H1 (cell line): ENCODE data around the gene FAM241B. TPM values are rescaled to one million over a fixed set of nuclear protein-coding genes. Genes with fewer than 3 reads are reported as not detected.
A peak's percentile ranks its signal among the peaks of the same experiment; 100 is the strongest.

Experiments
- CTCF ChIA-PET: fragments of 300-600 bp; sonication (Branson Sonifier 250); formaldehyde crosslinking; loops from one replicate; lab custom pipeline; 2021; ENCODE audit not compliant: partially characterized antibody; lab: Charles Lee
- POLR2A ChIA-PET: fragments of 300-600 bp; sonication (Branson Sonifier 250); formaldehyde crosslinking; loops from one replicate; lab custom pipeline; 2021; ENCODE audit warnings: inconsistent platforms; ENCODE audit not compliant: partially characterized antibody; lab: Charles Lee
- DNase-seq, 2 experiments: peaks; one replicate each; pipeline versions ENCODE4 v3.0.0 to v3.0.0-alpha.2; 2010 to 2022; ENCODE audit warnings: low spot score in 2 of 2, low read depth in 1 of 2, mixed read lengths in 1 of 2
- FAIRE-seq: peaks from 2 replicates; lab custom pipeline; 2011; peaks lifted over from hg19 to GRCh38; lab: Jason Lieb, UNC
- H2AFZ ChIP-seq: 2 replicates; pipeline ENCODE4 v1.8.1; 2012; ENCODE audit warnings: low read length, inconsistent platforms
- H2AK5ac ChIP-seq: 2 replicates; pipeline ENCODE4 v1.6.1; 2013; ENCODE audit warnings: low read depth, low read length
- H2BK120ac ChIP-seq: replicated peaks from 2 replicates; pipeline ENCODE3; 2013; ENCODE audit warnings: low read depth, low read length, inconsistent platforms
- H2BK12ac ChIP-seq: 2 replicates; pipeline ENCODE4 v1.6.1; 2013; ENCODE audit warnings: low read depth, low read length
- H2BK15ac ChIP-seq: 2 replicates; pipeline ENCODE4 v1.6.1; 2013; ENCODE audit warnings: low read length
- H2BK20ac ChIP-seq: 2 replicates; pipeline ENCODE4 v1.6.1; 2013; ENCODE audit warnings: low read length
- H2BK5ac ChIP-seq: 2 replicates; pipeline ENCODE4 v1.6.1; 2013; ENCODE audit warnings: low read depth, low read length
- H3K14ac ChIP-seq: 2 replicates; pipeline ENCODE4 v1.6.1; 2013; ENCODE audit warnings: inconsistent platforms; ENCODE audit not compliant: insufficient read length
- H3K18ac ChIP-seq: 2 replicates; pipeline ENCODE4 v1.6.1; 2013; ENCODE audit warnings: low read length; ENCODE audit errors: extremely low read depth
- H3K23ac ChIP-seq: 2 replicates; pipeline ENCODE4 v1.6.1; 2013; ENCODE audit warnings: inconsistent platforms; ENCODE audit not compliant: insufficient read length
- H3K23me2 ChIP-seq: 2 replicates; pipeline ENCODE4 v1.6.1; 2013; ENCODE audit warnings: low read depth, low read length
- H3K27ac ChIP-seq: 2 replicates; pipeline ENCODE4 v1.6.1; 2011; ENCODE audit warnings: low read depth, low read length, inconsistent platforms
- H3K27me3 ChIP-seq, 4 experiments: replicated peaks in 1 of 4; 1 replicate in 1 of 4; 2 replicates in 3 of 4; pipeline versions ENCODE4 v1.6.1 to v1.8.1; 2011 to 2013; ENCODE audit warnings: low read length in 3 of 4, mild to moderate bottlenecking in 3 of 4, inconsistent platforms in 2 of 4, mixed read lengths in 2 of 4, moderate library complexity in 1 of 4; ENCODE audit not compliant: control insufficient read depth in 3 of 4, insufficient read depth in 3 of 4; ENCODE audit errors: extremely low read depth in 1 of 4
- H3K36me3 ChIP-seq, 4 experiments: 2 replicates each; pipeline versions ENCODE4 v1.6.1 to v1.8.1; 2011 to 2013; ENCODE audit warnings: mild to moderate bottlenecking in 4 of 4, low read length in 3 of 4, moderate library complexity in 2 of 4, control low read depth in 1 of 4, inconsistent platforms in 1 of 4; ENCODE audit not compliant: insufficient read depth in 4 of 4, control insufficient read depth in 2 of 4
- H3K4ac ChIP-seq: replicated peaks from 2 replicates; pipeline ENCODE3; 2013; ENCODE audit warnings: low read length, low read depth, mixed read lengths, inconsistent platforms; ENCODE audit not compliant: insufficient read length
- H3K4me1 ChIP-seq, 4 experiments: replicated peaks in 1 of 4; 1 replicate in 1 of 4; 2 replicates in 3 of 4; pipeline versions ENCODE4 v1.6.1 to v1.8.1; 2011 to 2013; ENCODE audit warnings: low read length in 3 of 4, inconsistent platforms in 2 of 4, mixed read lengths in 1 of 4; ENCODE audit not compliant: insufficient read depth in 4 of 4, control insufficient read depth in 3 of 4
- H3K4me2 ChIP-seq, 2 experiments: 2 replicates each; pipeline versions ENCODE4 v1.6.1 to v1.8.1; 2011 to 2013; ENCODE audit warnings: low read depth in 2 of 2, low read length in 2 of 2, control low read depth in 1 of 2, inconsistent platforms in 1 of 2, mild to moderate bottlenecking in 1 of 2; ENCODE audit not compliant: insufficient read depth in 1 of 2
- H3K4me3 ChIP-seq, 4 experiments: fragments of 200-600, 300-600 bp in 1 of 4; sonication (generic), shearing (Covaris generic), sonication (Bioruptor Twin) in 1 of 4; 2 replicates each; pipeline versions ENCODE4 v1.5.1 to v1.8.1; 2011 to 2016; ENCODE audit warnings: low read length in 4 of 4, low read depth in 3 of 4, control low read depth in 2 of 4, inconsistent platforms in 2 of 4, mild to moderate bottlenecking in 2 of 4, mixed read lengths in 1 of 4, moderate library complexity in 1 of 4; ENCODE audit not compliant: insufficient read depth in 2 of 4; ENCODE audit errors: extremely low read depth in 1 of 4
- H3K56ac ChIP-seq: replicated peaks from 2 replicates; pipeline ENCODE3; 2013; ENCODE audit warnings: low read depth, mild to moderate bottlenecking, mixed read lengths, low read length, inconsistent platforms; ENCODE audit not compliant: insufficient read length
- H3K79me1 ChIP-seq: 2 replicates; pipeline ENCODE4 v1.6.1; 2013; ENCODE audit warnings: low read depth, low read length, control low read depth
- H3K79me2 ChIP-seq, 2 experiments: 2 replicates each; pipeline versions ENCODE4 v1.6.1 to v1.8.1; 2012 to 2013; ENCODE audit warnings: low read length in 2 of 2, mild to moderate bottlenecking in 2 of 2, inconsistent platforms in 1 of 2; ENCODE audit not compliant: insufficient read depth in 2 of 2, control insufficient read depth in 1 of 2
- H3K9ac ChIP-seq, 4 experiments: replicated peaks in 1 of 4; 1 replicate in 1 of 4; 2 replicates in 3 of 4; pipeline versions ENCODE4 v1.6.1 to v1.8.1; 2011 to 2013; ENCODE audit warnings: low read depth in 3 of 4, low read length in 3 of 4, control low read depth in 2 of 4, mild to moderate bottlenecking in 2 of 4, moderate library complexity in 2 of 4, inconsistent platforms in 1 of 4; ENCODE audit errors: extremely low read depth in 1 of 4
- H3K9me3 ChIP-seq, 2 experiments: 2 replicates each; pipeline versions ENCODE4 v1.6.1 to v1.8.1; 2012 to 2013; ENCODE audit warnings: mild to moderate bottlenecking in 2 of 2, moderate library complexity in 2 of 2, control low read depth in 1 of 2, inconsistent platforms in 1 of 2, low read depth in 1 of 2, low read length in 1 of 2, mixed read lengths in 1 of 2; ENCODE audit not compliant: insufficient read depth in 2 of 2
- H4K20me1 ChIP-seq, 2 experiments: replicated peaks in 1 of 2; 2 replicates each; pipeline versions ENCODE3 to v1.8.1; 2011 to 2013; ENCODE audit warnings: inconsistent platforms in 2 of 2, low read length in 2 of 2, mild to moderate bottlenecking in 1 of 2; ENCODE audit not compliant: insufficient read depth in 2 of 2, control insufficient read depth in 1 of 2
- H4K5ac ChIP-seq: 2 replicates; pipeline ENCODE4 v1.6.1; 2013; ENCODE audit warnings: low read length, low read depth, mixed read lengths, inconsistent platforms; ENCODE audit not compliant: insufficient read length
- H4K8ac ChIP-seq: 2 replicates; pipeline ENCODE4 v1.8.0; 2013; ENCODE audit warnings: mild to moderate bottlenecking, moderate library complexity, low read length, inconsistent platforms; ENCODE audit not compliant: insufficient read depth; ENCODE audit errors: extremely low read depth
- H4K91ac ChIP-seq: replicated peaks from 2 replicates; pipeline ENCODE3; 2013; ENCODE audit warnings: low read length, mixed read lengths, inconsistent platforms; ENCODE audit not compliant: insufficient read length
- ATF2 ChIP-seq: IDR thresholded peaks from 2 replicates; pipeline ENCODE4 v1.6.1; 2012; ENCODE audit warnings: low read length, inconsistent platforms
- ATF3 ChIP-seq: IDR thresholded peaks from 2 replicates; pipeline ENCODE4 v1.6.1; 2011; ENCODE audit warnings: low read depth, mild to moderate bottlenecking, low read length; ENCODE audit not compliant: insufficient read depth
- BCL11A ChIP-seq, 2 experiments: IDR thresholded peaks; one replicate each; pipeline ENCODE4 v1.6.1; 2011; ENCODE audit warnings: low read depth in 2 of 2, low read length in 2 of 2, mild to moderate bottlenecking in 2 of 2
- HDAC2 ChIP-seq, 2 experiments: fragments of 300-600 bp in 1 of 2; sonication (generic) in 1 of 2; IDR thresholded peaks; 2 replicates each; pipeline ENCODE4 v1.6.1; 2011 to 2012; ENCODE audit warnings: low read depth in 2 of 2, low read length in 2 of 2, mild to moderate bottlenecking in 2 of 2, moderate library complexity in 2 of 2, borderline replicate concordance in 1 of 2, inconsistent platforms in 1 of 2
- KDM5A ChIP-seq: fragments of 200-600 bp; IDR thresholded peaks from 2 replicates; pipeline ENCODE4 v1.7.1; 2012; ENCODE audit warnings: mild to moderate bottlenecking, low read length, inconsistent platforms, mixed read lengths
- POU5F1 ChIP-seq: IDR thresholded peaks from 2 replicates; pipeline ENCODE4 v1.6.1; 2011; ENCODE audit warnings: low read depth, mild to moderate bottlenecking, low read length, moderate library complexity
- RAD21 ChIP-seq, 2 experiments: IDR thresholded peaks in 1 of 2; conservative IDR thresholded peaks in 1 of 2; 2 replicates each; pipeline ENCODE4 v1.6.1; 2011; ENCODE audit warnings: low read depth in 2 of 2, low read length in 2 of 2, improper control_type of control experiment in 1 of 2, inconsistent platforms in 1 of 2, mild to moderate bottlenecking in 1 of 2, moderate library complexity in 1 of 2
- RNF2 ChIP-seq: fragments of 200-900, 300-1000 bp; sonication (generic); IDR thresholded peaks from 2 replicates; pipeline ENCODE4 v1.7.1; 2016; ENCODE audit warnings: borderline replicate concordance, low read depth, mild to moderate bottlenecking, antibody characterized with exemption, low read length; ENCODE audit not compliant: poor library complexity, severe bottlenecking; ENCODE audit errors: missing control alignments
- SIX5 ChIP-seq: IDR thresholded peaks from 2 replicates; pipeline ENCODE4 v1.6.1; 2011; ENCODE audit warnings: mild to moderate bottlenecking, low read depth, low read length
- whole genome bisulfite sequencing, 2 experiments: shearing (Covaris generic) in 1 of 2; methylation state at CpG; one replicate each; pipeline versions ENCODE4 v1.1.6 to v1.1.7; 2013 to 2015; ENCODE audit warnings: low lambda C conversion rate in 2 of 2, mixed read lengths in 2 of 2, inconsistent platforms in 1 of 2, low coverage in 1 of 2, missing lambda C conversion rate in 1 of 2; ENCODE audit not compliant: insufficient replicate concordance in 2 of 2, insufficient coverage in 1 of 2, insufficient read length in 1 of 2; ENCODE audit errors: extremely low coverage in 1 of 2, missing lambda C conversion rate in 1 of 2; 5-methylcytosine and 5-hydroxymethylcytosine counted together
- polyA plus RNA-seq, 7 experiments: library from polyadenylated mRNA; depleted of rRNA in 3 of 7; stranded (reverse) in 5 of 7; unstranded in 2 of 7; fragments of >200 nt in 5 of 7; fragments of 200-250 nt in 2 of 7; gene quantifications; 1 replicate in 5 of 7; 2 replicates in 1 of 7; 4 replicates in 1 of 7; pipeline versions ENCODE4 v1.2.1 to v1.2.3, GENCODE V29; 2011 to 2013; ENCODE audit warnings: missing spikeins in 2 of 7, mixed read lengths in 2 of 7
- total RNA-seq: library from RNA; stranded (reverse); fragmentation: NEBNext Ultra II Directional; extraction: Animal tissue kit (Norgen Biotek cat#: 25700); gene quantifications from 2 replicates; pipeline ENCODE4 v1.2.1, GENCODE V29; 2021

The FAM241B gene
- total and polyA plus RNA-seq, 2 of the 8 experiments (the other 6 are each of a cell fraction or from before 2014, with no cell fraction given): 19.3 to 30.1 TPM

- Histone ChIP-seq H2BK5ac (no peak overlapping the region), H2BK15ac (peak overlapping the region; percentile 61; the same call in 1 of the 2 replicates), H3K4me1 (peaks cover 0 to 26% (median 13%) of the 10 kb centered on the region in 4 experiments; a peak in 6 of 7 replicates), H4K20me1 (no peaks in the 10 kb centered on the region), H4K8ac (no peak overlapping the region), H2BK12ac (no peak overlapping the region; the same call in 1 of the 2 replicates), H3K18ac (no peak overlapping the region), H4K91ac (peak overlapping the region; percentile 89), H3K14ac (no peak overlapping the region), H3K79me1 (no peaks in the 10 kb centered on the region), H3K23ac (no peak overlapping the region), H2AFZ (no peak overlapping the region), H2BK20ac (no peak overlapping the region), H3K23me2 (no peaks in the 10 kb centered on the region), H3K4me2 (no peak overlapping the region), H3K79me2 (no peaks in the 10 kb centered on the region), H3K9ac (no peak overlapping the region), H3K27me3 (peaks cover 0 to 3% (median 0%) of the 10 kb centered on the region in 4 experiments; a peak in 4 of 7 replicates), H4K5ac (no peak overlapping the region), H2AK5ac (0 out of 2 replicates have a peak overlapping the region, but pooled peaks have one; percentile 24), H3K4ac (no peak overlapping the region), H3K36me3 (no peaks in the 10 kb centered on the region), H3K9me3 (no peaks in the 10 kb centered on the region), H3K4me3 (no peak overlapping the region), H3K27ac (no peak overlapping the region), H2BK120ac (no peak overlapping the region), H3K56ac (no peak overlapping the region)
- CTCF ChIA-PET: interaction anchor here (0.9 to 59.4 kb wide), 7 partner anchors 6 to 301 kb away, joined by 3 to 1374 read pairs (median 992); no protein-coding TSS in a partner anchor
- FAIRE-seq (no peak), DNase-seq (no peak)
- 78% methylated on average over 8 of the region's 8 CpGs; no CpG with 5 or more reads in 1 of the 2 experiments for WGBS, 2 experiments
- POLR2A ChIA-PET: interaction anchor here (0.6 kb wide), 1 partner anchor 14 kb away, joined by 3 read pairs; no protein-coding TSS in a partner anchor
- TF ChIP-seq RAD21 (IDR thresholded peaks at IDR 0.05 in 1 of 2, conservative IDR thresholded peaks at IDR 0.05 in 1 of 2; ENCODE audit: low read depth in 2 of 2, low read length in 2 of 2) (no peak), SIX5 (no peak), KDM5A (no peak), ATF3 (no peak), ATF2 (no peak), POU5F1 (no peak), RNF2 (no peak), BCL11A (IDR thresholded peaks at IDR 0.05; ENCODE audit: low read depth in 2 of 2, low read length in 2 of 2) (no peak), HDAC2 (IDR thresholded peaks at IDR 0.05; ENCODE audit: borderline replicate concordance in 1 of 2, low read depth in 2 of 2, low read length in 2 of 2) (no peak)
These were observed 27.4 kb downstream of the FAM241B start for GRCh38 chr10:69657430-69657829.
